Measurements from ENCODE around the gene PACS1. TPM values are rescaled to one million over a fixed set of nuclear protein-coding genes. Genes with fewer than 3 reads are reported as not detected.

The PACS1 gene
- total RNA-seq, 1 donor from 2014 or later, result 50.8 TPM

- H3K4me1 ChIP-seq, result no peaks in the 10 kb centered on the region
- no peak for ATAC-seq
- TF ChIP-seq, protein P1, sequence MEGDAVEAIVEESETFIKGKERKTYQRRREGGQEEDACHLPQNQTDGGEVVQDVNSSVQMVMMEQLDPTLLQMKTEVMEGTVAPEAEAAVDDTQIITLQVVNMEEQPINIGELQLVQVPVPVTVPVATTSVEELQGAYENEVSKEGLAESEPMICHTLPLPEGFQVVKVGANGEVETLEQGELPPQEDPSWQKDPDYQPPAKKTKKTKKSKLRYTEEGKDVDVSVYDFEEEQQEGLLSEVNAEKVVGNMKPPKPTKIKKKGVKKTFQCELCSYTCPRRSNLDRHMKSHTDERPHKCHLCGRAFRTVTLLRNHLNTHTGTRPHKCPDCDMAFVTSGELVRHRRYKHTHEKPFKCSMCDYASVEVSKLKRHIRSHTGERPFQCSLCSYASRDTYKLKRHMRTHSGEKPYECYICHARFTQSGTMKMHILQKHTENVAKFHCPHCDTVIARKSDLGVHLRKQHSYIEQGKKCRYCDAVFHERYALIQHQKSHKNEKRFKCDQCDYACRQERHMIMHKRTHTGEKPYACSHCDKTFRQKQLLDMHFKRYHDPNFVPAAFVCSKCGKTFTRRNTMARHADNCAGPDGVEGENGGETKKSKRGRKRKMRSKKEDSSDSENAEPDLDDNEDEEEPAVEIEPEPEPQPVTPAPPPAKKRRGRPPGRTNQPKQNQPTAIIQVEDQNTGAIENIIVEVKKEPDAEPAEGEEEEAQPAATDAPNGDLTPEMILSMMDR (IDR thresholded peaks at IDR 0.05), result no peak
- H3K27me3 ChIP-seq (ENCODE audit: low read depth), result no peaks in the 10 kb centered on the region
- no peak overlapping the region for H3K27ac ChIP-seq
- intact Hi-C loops (cut with DNase I), result no loop called here
- no peak for DNase-seq
- H3K9me3 ChIP-seq, result no peaks in the 10 kb centered on the region
- H3K4me3 ChIP-seq, result no peak overlapping the region
- no peaks in the 10 kb centered on the region for H3K36me3 ChIP-seq
Observed at GRCh38 chr11:66159324-66159984, 89.4 kb downstream of the PACS1 start.

- no peaks in the 10 kb centered on the region for H3K27me3 ChIP-seq (ENCODE audit: low read depth)
- TF ChIP-seq, protein P1 (IDR thresholded peaks at IDR 0.05), result no peak
- no peaks in the 10 kb centered on the region for H3K9me3 ChIP-seq
- H3K4me3 ChIP-seq, result no peak overlapping the region
- DNase-seq (no peak), ATAC-seq (no peak)
- no peaks in the 10 kb centered on the region for H3K4me1 ChIP-seq
- no peak overlapping the region for H3K27ac ChIP-seq
- no peaks in the 10 kb centered on the region for H3K36me3 ChIP-seq
- intact Hi-C loops (cut with DNase I), result no loop called here
Observed at GRCh38 chr11:66160709-66161108, 90.6 kb downstream of the PACS1 start.

DNA sequence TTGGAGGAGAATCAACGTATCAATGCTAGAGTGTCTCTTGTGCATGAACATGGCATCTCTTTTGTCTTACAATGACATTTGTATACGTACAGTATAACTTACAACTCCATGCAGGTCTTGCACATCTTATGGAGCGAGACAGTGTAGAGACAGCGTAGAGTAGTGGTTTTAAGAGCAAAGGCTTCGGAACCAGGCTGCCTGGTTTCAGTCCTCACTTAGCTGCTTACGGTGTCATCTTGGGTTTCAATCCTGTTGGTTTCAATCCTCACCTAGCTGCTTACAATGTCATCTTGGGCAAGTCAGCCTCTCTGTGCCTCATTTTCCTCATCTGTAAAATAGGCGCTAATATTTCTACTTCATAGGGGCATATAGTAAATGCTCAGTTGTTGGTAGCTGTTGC, 98.2 kb downstream of the PACS1 start:
- Histone ChIP-seq H3K27ac (no peak overlapping the region), H3K4me1 (no peaks in the 10 kb centered on the region), H3K9me3 (no peaks in the 10 kb centered on the region), H3K36me3 (peaks cover 4% of the 10 kb centered on the region), H3K27me3 (ENCODE audit: low read depth) (no peaks in the 10 kb centered on the region), H3K4me3 (no peak overlapping the region)
- DNase-seq (no peak), ATAC-seq (no peak)
- intact Hi-C loops (cut with DNase I), result no loop called here
- TF ChIP-seq, protein P1 (IDR thresholded peaks at IDR 0.05), result no peak

- intact Hi-C loops (cut with DNase I), result no loop called here
- H3K27ac ChIP-seq, result no peak overlapping the region
- peaks cover 4% of the 10 kb centered on the region for H3K36me3 ChIP-seq
- no peaks in the 10 kb centered on the region for H3K27me3 ChIP-seq (ENCODE audit: low read depth)
- no peaks in the 10 kb centered on the region for H3K4me1 ChIP-seq
- H3K9me3 ChIP-seq, result no peaks in the 10 kb centered on the region
- H3K4me3 ChIP-seq, result no peak overlapping the region
- no peak for DNase-seq
- TF ChIP-seq, protein P1 (IDR thresholded peaks at IDR 0.05), result no peak
- ATAC-seq, result no peak
Observed at GRCh38 chr11:66172146-66172545, 102.1 kb downstream of the PACS1 start.

DNA sequence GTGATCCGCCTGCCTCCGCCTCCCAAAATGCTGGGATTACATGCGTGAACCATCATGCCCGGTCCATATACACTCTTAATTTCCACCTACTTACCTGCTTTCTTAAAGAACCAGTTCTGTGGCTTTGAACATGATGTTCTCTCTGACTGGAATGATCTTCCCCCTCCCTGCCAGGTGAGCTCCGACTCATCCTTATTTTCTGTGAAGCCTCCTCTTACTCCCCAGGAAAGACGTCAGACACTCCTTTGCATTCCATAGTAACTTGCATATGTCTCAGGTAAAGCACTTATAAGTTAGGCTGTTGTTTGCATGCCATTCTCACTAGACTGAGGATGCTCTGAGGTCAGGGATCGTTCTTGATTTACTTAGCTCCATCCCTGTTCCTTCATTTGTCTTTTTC, 106.6 kb downstream of the PACS1 start:
- TF ChIP-seq, protein P1 (IDR thresholded peaks at IDR 0.05), result no peak
- H3K4me1 ChIP-seq, result no peaks in the 10 kb centered on the region
- intact Hi-C loops (cut with DNase I), result no loop called here
- peaks cover 4% of the 10 kb centered on the region for H3K36me3 ChIP-seq
- H3K9me3 ChIP-seq, result no peaks in the 10 kb centered on the region
- H3K27me3 ChIP-seq (ENCODE audit: low read depth), result no peaks in the 10 kb centered on the region
- DNase-seq (no peak), ATAC-seq (no peak)
- H3K27ac ChIP-seq, result no peak overlapping the region
- H3K4me3 ChIP-seq, result no peak overlapping the region
